ENCODE measurements around the gene RAB3GAP2.
"Not testable (repeated sequence)": the region's sequence is repeated elsewhere in the genome, so short reads cannot be mapped to it uniquely, and the experiment has no call there.

Gene RAB3GAP2

DNA sequence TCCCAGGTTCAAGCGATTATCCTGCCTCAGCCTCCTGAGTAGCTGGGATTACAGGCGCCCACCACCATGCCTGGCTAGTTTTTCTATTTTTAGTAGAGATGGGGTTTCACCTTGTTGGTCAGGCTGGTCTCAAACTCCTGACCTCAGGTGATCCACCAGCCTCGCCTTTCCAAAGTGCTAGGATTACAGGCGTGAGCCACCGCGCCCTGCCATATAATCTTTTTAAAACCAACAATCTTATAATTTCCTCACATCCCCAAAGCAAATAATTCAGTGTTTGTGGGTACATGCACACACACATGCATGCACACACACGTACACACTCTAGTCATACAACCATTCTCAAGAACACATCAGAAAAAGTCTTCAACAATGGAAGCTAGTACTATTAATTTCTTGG is 113.7 kb downstream of the RAB3GAP2 start:
- not testable (repeated sequence) for H3K4me3 ChIP-seq (ENCODE audit: low read length); H3K4me1 ChIP-seq (ENCODE audit: control insufficient read depth, insufficient read depth, low read length); H3K27me3 ChIP-seq (ENCODE audit: control insufficient read depth, insufficient read depth, low read length); DNase-seq (ENCODE audit: low read depth, low spot score); H3K27ac ChIP-seq (ENCODE audit: low read length); H3K9me3 ChIP-seq (ENCODE audit: control insufficient read depth, insufficient read depth, low read length)
- no CpG with 5 or more reads among the region's 7 CpGs for WGBS (ENCODE audit: insufficient coverage, insufficient read length)
- peaks cover 14% of the 10 kb centered on the region; the same call in 1 of the 2 replicates for H3K36me3 ChIP-seq (ENCODE audit: control insufficient read depth, insufficient read depth, low read length)

DNA sequence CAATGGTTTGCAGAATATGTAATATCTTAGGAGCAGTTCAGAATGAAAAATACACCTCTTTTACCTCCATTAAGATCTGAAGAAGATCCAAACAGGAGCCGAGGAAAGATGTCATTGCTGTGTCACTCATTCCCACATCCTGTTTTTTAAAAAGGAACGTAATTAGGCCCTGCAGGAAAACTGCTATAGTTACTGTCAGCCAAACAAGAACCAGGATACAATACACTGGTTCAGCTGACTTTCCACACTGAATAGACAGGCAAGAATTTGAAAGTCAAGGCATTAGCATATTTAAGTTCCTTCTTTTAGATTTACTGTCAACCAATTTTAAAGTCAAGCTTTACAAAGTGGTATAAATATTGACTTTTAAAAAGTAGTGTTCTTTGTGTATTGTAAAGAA is 114.5 kb downstream of the RAB3GAP2 start:
- H3K36me3 ChIP-seq (ENCODE audit: control insufficient read depth, insufficient read depth, low read length): peaks cover 16% of the 10 kb centered on the region; the same call in 1 of the 2 replicates

DNA sequence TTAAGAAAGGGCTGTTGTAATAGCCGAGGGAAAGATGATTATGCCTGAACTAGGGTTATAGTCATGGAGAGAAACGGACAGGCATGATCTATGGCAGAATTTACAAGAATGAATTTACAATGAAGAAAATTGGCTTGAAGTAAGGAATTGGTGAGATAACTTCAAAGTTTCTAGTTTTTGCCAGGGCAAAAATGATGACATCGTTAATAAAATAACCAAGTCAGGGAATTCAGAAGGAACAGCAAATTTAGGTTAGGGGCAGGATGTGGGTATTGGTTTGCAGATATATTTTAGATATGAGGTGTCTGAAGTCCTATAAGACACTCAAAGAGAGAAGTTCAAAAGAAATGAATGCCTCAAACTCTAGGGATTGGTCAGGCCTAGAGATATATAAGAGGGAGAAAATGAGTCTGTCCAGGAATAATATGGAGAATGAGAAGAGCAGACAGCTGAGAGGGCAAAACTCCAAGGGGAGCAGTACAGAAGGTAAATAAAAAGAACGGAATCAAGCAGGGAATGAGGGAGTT is 115.6 kb downstream of the RAB3GAP2 start:
- peaks cover 16% of the 10 kb centered on the region; the same call in 1 of the 2 replicates for H3K36me3 ChIP-seq (ENCODE audit: control insufficient read depth, insufficient read depth, low read length)
- no peak for DNase-seq (ENCODE audit: low read depth, low spot score)

More for the DNA sequence above, 114.5 kb downstream of the RAB3GAP2 start:
- DNase-seq (ENCODE audit: low read depth, low spot score): no peak
- Histone ChIP-seq H3K27me3 (ENCODE audit: control insufficient read depth, insufficient read depth, low read length) (no peaks in the 10 kb centered on the region), H3K9me3 (ENCODE audit: control insufficient read depth, insufficient read depth, low read length) (no peaks in the 10 kb centered on the region), H3K4me1 (ENCODE audit: control insufficient read depth, insufficient read depth, low read length) (no peaks in the 10 kb centered on the region), H3K4me3 (ENCODE audit: low read length) (no peak overlapping the region), H3K27ac (ENCODE audit: low read length) (no peak overlapping the region)
- WGBS (ENCODE audit: insufficient coverage, insufficient read length): no CpG with 5 or more reads among the region's 2 CpGs

DNA sequence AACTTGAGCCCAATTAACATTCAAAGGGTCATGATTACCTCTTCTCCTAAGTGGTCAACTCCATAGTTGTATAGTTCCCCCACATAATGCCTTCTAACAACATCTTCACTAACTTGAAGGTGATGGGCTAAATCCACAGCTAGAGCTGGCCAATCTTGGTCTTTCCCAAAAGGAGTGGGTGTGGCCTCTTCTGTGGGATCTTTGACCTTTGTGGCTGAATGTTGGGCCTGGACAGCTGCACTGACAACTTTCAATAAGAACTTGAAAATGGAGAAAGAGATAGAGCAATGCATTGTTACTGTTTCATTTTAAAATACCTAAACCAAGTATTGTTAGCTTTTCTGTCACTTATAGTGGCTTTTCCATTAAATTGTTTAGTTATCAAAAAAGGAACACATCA is 119.1 kb downstream of the RAB3GAP2 start:
- H3K36me3 ChIP-seq (ENCODE audit: control insufficient read depth, insufficient read depth, low read length): peaks cover 16% of the 10 kb centered on the region; the same call in 1 of the 2 replicates
- no peak overlapping the region for H3K4me3 ChIP-seq (ENCODE audit: low read length)
- H3K27me3 ChIP-seq (ENCODE audit: control insufficient read depth, insufficient read depth, low read length): no peaks in the 10 kb centered on the region
- H3K9me3 ChIP-seq (ENCODE audit: control insufficient read depth, insufficient read depth, low read length): no peaks in the 10 kb centered on the region
- H3K4me1 ChIP-seq (ENCODE audit: control insufficient read depth, insufficient read depth, low read length): no peaks in the 10 kb centered on the region
- H3K27ac ChIP-seq (ENCODE audit: low read length): no peak overlapping the region
- DNase-seq (ENCODE audit: low read depth, low spot score): no peak

More for the DNA sequence above, 115.6 kb downstream of the RAB3GAP2 start:
- H3K4me1 ChIP-seq (ENCODE audit: control insufficient read depth, insufficient read depth, low read length): no peaks in the 10 kb centered on the region
- no peak overlapping the region for H3K4me3 ChIP-seq (ENCODE audit: low read length)
- H3K9me3 ChIP-seq (ENCODE audit: control insufficient read depth, insufficient read depth, low read length): no peaks in the 10 kb centered on the region
- no CpG with 5 or more reads among the region's 4 CpGs for WGBS (ENCODE audit: insufficient coverage, insufficient read length)
- H3K27me3 ChIP-seq (ENCODE audit: control insufficient read depth, insufficient read depth, low read length): no peaks in the 10 kb centered on the region
- no peak overlapping the region for H3K27ac ChIP-seq (ENCODE audit: low read length)

DNA sequence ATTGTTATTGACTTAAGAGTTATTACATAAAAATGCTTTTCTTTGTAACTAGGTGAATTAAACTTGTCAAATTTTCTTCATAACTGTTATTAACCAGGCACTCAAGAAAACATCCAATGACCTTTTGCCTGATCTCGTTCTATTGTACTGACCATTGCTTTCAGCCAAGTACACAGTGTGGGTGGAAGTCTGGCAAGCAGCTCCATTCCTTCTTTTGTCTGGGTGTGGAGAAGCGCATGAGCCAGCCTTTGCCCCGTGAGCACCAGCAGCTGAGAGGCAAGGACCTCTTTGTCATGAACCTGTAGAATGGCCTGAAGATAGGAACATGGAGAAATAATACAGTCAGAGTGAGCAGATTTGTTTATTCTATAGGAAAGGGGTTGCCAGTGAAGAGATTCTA is 120.8 kb downstream of the RAB3GAP2 start:
- Histone ChIP-seq H3K36me3 (ENCODE audit: control insufficient read depth, insufficient read depth, low read length) (peaks cover 11% of the 10 kb centered on the region; the same call in 1 of the 2 replicates), H3K4me3 (ENCODE audit: low read length) (no peak overlapping the region), H3K27ac (ENCODE audit: low read length) (no peak overlapping the region), H3K9me3 (ENCODE audit: control insufficient read depth, insufficient read depth, low read length) (no peaks in the 10 kb centered on the region), H3K4me1 (ENCODE audit: control insufficient read depth, insufficient read depth, low read length) (no peaks in the 10 kb centered on the region), H3K27me3 (ENCODE audit: control insufficient read depth, insufficient read depth, low read length) (no peaks in the 10 kb centered on the region)
- WGBS (ENCODE audit: insufficient coverage, insufficient read length): no CpG with 5 or more reads among the region's 3 CpGs
- no peak for DNase-seq (ENCODE audit: low read depth, low spot score)

DNA sequence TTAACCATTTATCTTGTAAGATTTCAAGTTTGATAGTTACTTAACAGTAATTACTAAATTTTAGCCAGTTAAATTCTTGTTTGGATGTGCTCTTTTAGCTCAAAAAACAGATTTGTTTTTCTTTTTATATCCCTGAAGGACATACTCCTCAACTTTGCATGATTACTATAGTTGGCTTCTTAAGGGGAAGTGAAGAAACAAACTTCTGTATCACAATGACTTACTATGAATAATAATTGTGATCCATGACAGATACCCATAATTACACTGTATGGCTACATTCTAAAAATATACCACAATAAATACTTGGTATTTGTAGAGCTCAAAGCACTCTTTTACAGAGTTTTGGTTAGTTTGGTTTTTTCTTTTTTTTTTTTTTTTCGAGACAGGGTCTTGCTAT is 122.5 kb downstream of the RAB3GAP2 start:
- H3K4me1 ChIP-seq (ENCODE audit: control insufficient read depth, insufficient read depth, low read length): no peaks in the 10 kb centered on the region
- no peaks in the 10 kb centered on the region for H3K27me3 ChIP-seq (ENCODE audit: control insufficient read depth, insufficient read depth, low read length)
- no CpG with 5 or more reads among the region's 1 CpG for WGBS (ENCODE audit: insufficient coverage, insufficient read length)
- H3K27ac ChIP-seq (ENCODE audit: low read length): no peak overlapping the region
- no peak overlapping the region for H3K4me3 ChIP-seq (ENCODE audit: low read length)
- peaks cover 3% of the 10 kb centered on the region; the same call in 1 of the 2 replicates for H3K36me3 ChIP-seq (ENCODE audit: control insufficient read depth, insufficient read depth, low read length)
- DNase-seq (ENCODE audit: low read depth, low spot score): no peak
- no peaks in the 10 kb centered on the region for H3K9me3 ChIP-seq (ENCODE audit: control insufficient read depth, insufficient read depth, low read length)

DNA sequence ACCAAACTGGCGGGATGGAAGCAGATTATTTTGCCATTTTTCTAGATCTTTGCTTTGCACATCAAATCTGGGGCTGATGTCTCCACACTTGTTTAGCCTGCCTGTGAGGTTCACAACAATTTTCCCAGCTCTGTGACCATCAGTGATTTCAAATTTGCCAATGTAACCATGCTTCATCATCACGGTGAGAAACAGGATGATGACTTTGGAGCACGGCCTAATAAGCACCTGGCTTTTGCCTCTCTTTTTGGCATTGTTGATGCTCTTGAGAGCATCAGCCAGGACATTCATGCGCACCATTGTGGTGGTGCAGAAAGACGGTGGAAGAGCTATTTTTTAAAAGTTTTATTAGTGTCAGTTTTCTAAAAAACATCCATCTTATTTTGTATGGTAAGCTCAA is 128.2 kb downstream of the RAB3GAP2 start:
- Histone ChIP-seq H3K4me1 (ENCODE audit: control insufficient read depth, insufficient read depth, low read length) (no peaks in the 10 kb centered on the region), H3K27ac (ENCODE audit: low read length) (no peak overlapping the region), H3K4me3 (ENCODE audit: low read length) (no peak overlapping the region), H3K9me3 (ENCODE audit: control insufficient read depth, insufficient read depth, low read length) (no peaks in the 10 kb centered on the region), H3K27me3 (ENCODE audit: control insufficient read depth, insufficient read depth, low read length) (no peaks in the 10 kb centered on the region), H3K36me3 (ENCODE audit: control insufficient read depth, insufficient read depth, low read length) (peaks cover 3% of the 10 kb centered on the region; the same call in 1 of the 2 replicates)
- DNase-seq (ENCODE audit: low read depth, low spot score): no peak
- WGBS (ENCODE audit: insufficient coverage, insufficient read length): no CpG with 5 or more reads among the region's 5 CpGs

DNA sequence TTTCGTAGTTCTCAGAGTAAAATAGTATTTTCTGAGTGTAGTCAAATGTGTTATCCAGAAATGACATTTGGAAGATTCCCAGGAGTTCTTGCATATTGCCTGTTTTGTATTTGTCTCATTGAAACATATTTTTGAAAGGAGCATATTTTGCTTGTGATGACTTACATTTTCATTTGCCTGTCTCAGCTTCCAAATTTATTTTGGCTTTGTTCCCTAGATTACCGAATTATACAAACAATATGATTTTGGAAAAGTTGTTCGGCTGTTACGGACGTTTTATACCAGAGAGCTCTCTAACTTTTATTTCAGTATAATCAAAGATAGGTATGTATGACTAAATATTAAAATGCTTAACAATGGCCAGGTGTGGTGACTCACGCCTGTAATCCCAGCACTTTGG is 132.3 kb downstream of the RAB3GAP2 start:
- no peak for DNase-seq (ENCODE audit: low read depth, low spot score)
- H3K27me3 ChIP-seq (ENCODE audit: control insufficient read depth, insufficient read depth, low read length): no peaks in the 10 kb centered on the region
- no peak overlapping the region for H3K4me3 ChIP-seq (ENCODE audit: low read length)
- peaks cover 3% of the 10 kb centered on the region; the same call in 1 of the 2 replicates for H3K36me3 ChIP-seq (ENCODE audit: control insufficient read depth, insufficient read depth, low read length)
- H3K9me3 ChIP-seq (ENCODE audit: control insufficient read depth, insufficient read depth, low read length): no peaks in the 10 kb centered on the region
- H3K27ac ChIP-seq (ENCODE audit: low read length): no peak overlapping the region
- no peaks in the 10 kb centered on the region for H3K4me1 ChIP-seq (ENCODE audit: control insufficient read depth, insufficient read depth, low read length)
- no CpG with 5 or more reads among the region's 6 CpGs for WGBS (ENCODE audit: insufficient coverage, insufficient read length)

DNA sequence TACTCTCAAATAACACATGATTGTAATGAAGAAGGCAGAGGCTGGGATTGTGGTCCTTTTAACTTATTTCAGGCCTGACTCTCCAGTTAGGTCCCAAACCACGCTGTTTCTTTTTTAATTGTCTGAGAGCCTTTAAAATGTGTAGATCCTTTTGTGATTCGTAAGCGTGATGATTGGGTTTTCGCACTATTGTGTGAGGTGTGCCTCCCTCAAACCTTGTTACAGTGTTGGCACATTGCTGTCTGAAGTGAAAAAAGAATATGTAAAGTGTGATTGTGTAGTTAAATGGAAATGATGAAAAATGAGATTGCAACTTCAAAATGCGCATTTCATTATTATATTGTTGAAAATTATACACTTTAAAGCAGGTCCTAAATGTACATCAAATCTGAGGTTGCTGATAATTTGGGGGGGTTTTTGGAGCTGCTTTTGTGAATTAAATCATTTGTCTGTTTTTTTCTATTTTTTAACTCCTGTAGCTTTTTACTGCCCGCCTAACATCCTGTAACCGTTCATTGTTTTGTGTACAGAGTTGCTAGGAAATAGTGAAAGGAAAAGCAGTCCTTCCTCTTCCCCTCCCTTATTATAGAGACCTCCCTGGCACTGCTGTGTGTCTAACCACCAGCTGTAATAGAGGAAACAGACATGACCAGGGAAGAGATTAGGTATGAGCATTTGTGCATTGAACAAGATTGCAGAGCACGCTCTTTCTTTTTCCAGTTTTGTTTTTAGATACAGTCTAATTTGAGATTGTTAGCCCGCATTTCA is 135.1 kb downstream of the RAB3GAP2 start:
- no peaks in the 10 kb centered on the region for H3K27me3 ChIP-seq (ENCODE audit: control insufficient read depth, insufficient read depth, low read length)
- WGBS (ENCODE audit: insufficient coverage, insufficient read length): 100% methylated on average over 1 of the region's 9 CpGs
- H3K27ac ChIP-seq (ENCODE audit: low read length): no peak overlapping the region
- no peak overlapping the region for H3K4me3 ChIP-seq (ENCODE audit: low read length)
- no peak for DNase-seq (ENCODE audit: low read depth, low spot score)
- no peaks in the 10 kb centered on the region for H3K4me1 ChIP-seq (ENCODE audit: control insufficient read depth, insufficient read depth, low read length)
- no peaks in the 10 kb centered on the region for H3K9me3 ChIP-seq (ENCODE audit: control insufficient read depth, insufficient read depth, low read length)
- peaks cover 5% of the 10 kb centered on the region; the same call in 1 of the 2 replicates for H3K36me3 ChIP-seq (ENCODE audit: control insufficient read depth, insufficient read depth, low read length)

DNA sequence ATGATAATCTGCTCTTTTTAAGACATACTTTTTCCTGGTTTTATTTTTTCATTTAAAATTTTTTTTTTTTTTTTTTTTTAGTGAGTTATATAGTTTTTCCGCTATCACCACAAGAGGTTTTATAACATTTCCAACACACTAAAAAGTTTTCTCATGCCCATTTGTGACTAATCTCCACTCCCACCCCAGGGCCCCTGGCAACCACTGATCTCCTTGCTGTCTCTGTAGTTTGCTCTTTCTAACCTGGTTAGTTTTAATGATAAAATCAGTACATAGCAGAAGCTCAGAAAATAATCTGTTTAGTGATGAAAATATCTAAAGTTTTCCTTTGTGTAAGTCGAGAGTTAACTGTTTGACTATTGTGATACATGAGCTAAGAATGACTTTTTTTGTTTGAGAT is 136.5 kb downstream of the RAB3GAP2 start:
- Histone ChIP-seq H3K27me3 (ENCODE audit: control insufficient read depth, insufficient read depth, low read length) (no peaks in the 10 kb centered on the region), H3K9me3 (ENCODE audit: control insufficient read depth, insufficient read depth, low read length) (no peaks in the 10 kb centered on the region), H3K4me1 (ENCODE audit: control insufficient read depth, insufficient read depth, low read length) (no peaks in the 10 kb centered on the region), H3K36me3 (ENCODE audit: control insufficient read depth, insufficient read depth, low read length) (peaks cover 2% of the 10 kb centered on the region; the same call in 1 of the 2 replicates), H3K4me3 (ENCODE audit: low read length) (no peak overlapping the region), H3K27ac (ENCODE audit: low read length) (no peak overlapping the region)
- no CpG with 5 or more reads among the region's 2 CpGs for WGBS (ENCODE audit: insufficient coverage, insufficient read length)
- no peak for DNase-seq (ENCODE audit: low read depth, low spot score)
